Tibial nerve (tissue), 4 donors: Measurements from ENCODE around the gene TRIM28. TPM values are rescaled to one million over a fixed set of nuclear protein-coding genes. Genes with fewer than 3 reads are reported as not detected.

Experiments
- DNase-seq, 2 donors: peaks; one replicate each; pipeline ENCODE4 v3.0.0-alpha.2; 2019; ENCODE audit warnings: low spot score in 2 of 2
- H3K27ac ChIP-seq, 4 donors: fragments of 200-600 bp; sonication (generic) in 3 of 4; one replicate each; pipeline ENCODE4 v1.5.1; 2017 to 2019; ENCODE audit warnings: mild to moderate bottlenecking in 1 of 4
- H3K27me3 ChIP-seq, 2 donors: fragments of 200-600 bp; sonication (generic) in 1 of 2; one replicate each; pipeline versions ENCODE4 v1.5.1 to v1.6.0; 2017 to 2019
- H3K36me3 ChIP-seq, 3 donors: fragments of 200-600 bp; sonication (generic); one replicate each; pipeline ENCODE4 v1.5.1; 2018 to 2019
- H3K4me1 ChIP-seq, 4 donors: fragments of 200-600 bp; sonication (generic) in 3 of 4; one replicate each; pipeline ENCODE4 v1.5.1; 2017 to 2019
- H3K4me3 ChIP-seq, 4 donors: fragments of 200-600 bp; sonication (generic) in 3 of 4; one replicate each; pipeline ENCODE4 v1.5.1; 2017 to 2019; ENCODE audit warnings: mild to moderate bottlenecking in 1 of 4, moderate library complexity in 1 of 4
- H3K9me3 ChIP-seq, 4 donors: fragments of 200-600 bp; sonication (generic) in 3 of 4; one replicate each; pipeline ENCODE4 v1.5.1; 2017 to 2019
- EP300 ChIP-seq, 2 donors: sonication (generic); formaldehyde crosslinking; IDR thresholded peaks; one replicate each; pipeline ENCODE4 v1.6.1; 2017; ENCODE audit warnings: antibody characterized with exemption in 2 of 2, mild to moderate bottlenecking in 1 of 2
- POLR2A ChIP-seq, 2 donors: fragments of 450-650 bp; IDR thresholded peaks; one replicate each; pipeline ENCODE4 v1.6.1; 2017; ENCODE audit warnings: antibody characterized with exemption in 2 of 2, mild to moderate bottlenecking in 2 of 2, moderate library complexity in 2 of 2
- WGBS, 2 donors: methylation state at CpG; one replicate each; pipeline ENCODE4 v1.1.5; 2018; 5-methylcytosine and 5-hydroxymethylcytosine counted together
- total RNA-seq, 4 donors: library from RNA; depleted of rRNA; stranded (reverse); fragments of >200 nt; gene quantifications; one replicate each; pipeline ENCODE4 v1.1.0, GENCODE V29; 2016
- TF ChIP-seq, protein P1 (sequence below), 5 experiments: fragments of 200-600 bp in 3 of 5; fragments of 450-650 bp in 2 of 5; sonication (generic) in 3 of 5; IDR thresholded peaks; one replicate each; pipeline ENCODE4 v1.5.1; 2016 to 2019; ENCODE audit warnings: antibody characterized with exemption in 5 of 5, mild to moderate bottlenecking in 3 of 5, moderate library complexity in 2 of 5

TRIM28 gene
- total RNA-seq, 4 donors from 2014 or later, result 136 to 299 (median 159) TPM

DNA sequence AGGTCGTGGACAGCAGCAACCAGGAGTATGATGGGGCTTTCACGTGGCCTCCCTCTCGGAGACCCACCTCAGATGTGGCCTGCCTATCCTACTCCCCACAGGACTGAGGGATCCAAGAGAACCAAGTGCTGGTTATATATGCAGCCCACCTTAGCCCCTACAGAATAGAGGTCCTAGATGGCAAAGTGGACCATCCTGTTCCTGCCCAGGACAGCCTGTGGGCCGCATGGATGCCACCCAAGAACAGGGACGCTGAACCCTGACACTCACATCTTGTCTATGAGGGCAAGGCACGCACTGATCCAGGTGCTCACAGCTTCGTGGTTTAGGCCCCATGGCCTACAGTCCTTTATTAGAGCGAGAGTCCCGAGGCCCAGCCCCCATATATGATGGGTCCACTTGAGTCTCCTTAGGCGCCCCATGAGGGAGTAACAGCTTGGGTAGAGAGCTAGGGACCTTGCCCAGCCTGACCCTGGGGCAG is 30.6 kb upstream of the TRIM28 start:
- no peaks in the 10 kb centered on the region for H3K27me3 ChIP-seq
- H3K4me1 ChIP-seq, result peaks cover 3 to 49% (median 11%) of the 10 kb centered on the region in 4 donors
- H3K27ac ChIP-seq, result peak overlapping the region in 3 of 4 donors; percentile 62 to 74 (median 74)
- no peaks in the 10 kb centered on the region for H3K9me3 ChIP-seq
- H3K4me3 ChIP-seq, result peak overlapping the region in 1 of 4 donors; percentile 46
- DNase-seq, result no peak
- peaks cover 0 to 42% (median 12%) of the 10 kb centered on the region in 3 donors for H3K36me3 ChIP-seq
- no peak for TF ChIP-seq POLR2A (IDR thresholded peaks at IDR 0.05)
- TF ChIP-seq, protein P1, sequence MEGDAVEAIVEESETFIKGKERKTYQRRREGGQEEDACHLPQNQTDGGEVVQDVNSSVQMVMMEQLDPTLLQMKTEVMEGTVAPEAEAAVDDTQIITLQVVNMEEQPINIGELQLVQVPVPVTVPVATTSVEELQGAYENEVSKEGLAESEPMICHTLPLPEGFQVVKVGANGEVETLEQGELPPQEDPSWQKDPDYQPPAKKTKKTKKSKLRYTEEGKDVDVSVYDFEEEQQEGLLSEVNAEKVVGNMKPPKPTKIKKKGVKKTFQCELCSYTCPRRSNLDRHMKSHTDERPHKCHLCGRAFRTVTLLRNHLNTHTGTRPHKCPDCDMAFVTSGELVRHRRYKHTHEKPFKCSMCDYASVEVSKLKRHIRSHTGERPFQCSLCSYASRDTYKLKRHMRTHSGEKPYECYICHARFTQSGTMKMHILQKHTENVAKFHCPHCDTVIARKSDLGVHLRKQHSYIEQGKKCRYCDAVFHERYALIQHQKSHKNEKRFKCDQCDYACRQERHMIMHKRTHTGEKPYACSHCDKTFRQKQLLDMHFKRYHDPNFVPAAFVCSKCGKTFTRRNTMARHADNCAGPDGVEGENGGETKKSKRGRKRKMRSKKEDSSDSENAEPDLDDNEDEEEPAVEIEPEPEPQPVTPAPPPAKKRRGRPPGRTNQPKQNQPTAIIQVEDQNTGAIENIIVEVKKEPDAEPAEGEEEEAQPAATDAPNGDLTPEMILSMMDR (IDR thresholded peaks at IDR 0.05), result no peak
- no peak for TF ChIP-seq EP300 (IDR thresholded peaks at IDR 0.05)
- 82 to 85% methylated on average over 10 of the region's 10 CpGs for WGBS, 2 donors

- DNase-seq, result peak; percentile 54 to 64
- Histone ChIP-seq H3K27me3 (no peaks in the 10 kb centered on the region), H3K36me3 (peaks cover 0 to 42% (median 12%) of the 10 kb centered on the region in 3 donors), H3K4me3 (peak overlapping the region; percentile 17 to 50 (median 36)), H3K4me1 (peaks cover 3 to 56% (median 18%) of the 10 kb centered on the region in 4 donors), H3K27ac (peak overlapping the region; percentile 8 to 74 (median 68)), H3K9me3 (no peaks in the 10 kb centered on the region)
- 20 to 24% methylated on average over 62 to 65 of the region's 66 CpGs for WGBS, 2 donors
- TF ChIP-seq, protein P1 (IDR thresholded peaks at IDR 0.05), result peak; percentile 81 to 96 (median 91)
- no peak for TF ChIP-seq POLR2A (IDR thresholded peaks at IDR 0.05)
These were observed 29.9 kb upstream of the TRIM28 start for GRCh38 chr19:58513694-58514563.

GRCh38 chr19:58514564-58515022 is 29.3 kb upstream of the TRIM28 start:
- Histone ChIP-seq H3K9me3 (no peaks in the 10 kb centered on the region), H3K27ac (peak overlapping the region in 2 of 4 donors; percentile 74), H3K4me3 (peak overlapping the region; percentile 17 to 50 (median 36)), H3K36me3 (peaks cover 0 to 42% (median 12%) of the 10 kb centered on the region in 3 donors), H3K27me3 (no peaks in the 10 kb centered on the region), H3K4me1 (peaks cover 3 to 56% (median 18%) of the 10 kb centered on the region in 4 donors)
- DNase-seq, result no peak
- no peak for TF ChIP-seq POLR2A (IDR thresholded peaks at IDR 0.05)
- TF ChIP-seq, protein P1 (IDR thresholded peaks at IDR 0.05), result no peak
- TF ChIP-seq EP300 (IDR thresholded peaks at IDR 0.05), result no peak
- 73 to 90% methylated on average over 1 to 3 of the region's 3 CpGs for WGBS, 2 donors

- H3K27ac ChIP-seq, result no peak overlapping the region
- peaks cover 3 to 58% (median 19%) of the 10 kb centered on the region in 4 donors for H3K4me1 ChIP-seq
These were observed 28.6 kb upstream of the TRIM28 start for GRCh38 chr19:58515259-58515658.

More at GRCh38 chr19:58515259-58515658, 28.6 kb upstream of the TRIM28 start:
- no peak for DNase-seq
- TF ChIP-seq, protein P1 (IDR thresholded peaks at IDR 0.05), result no peak
- TF ChIP-seq EP300 (IDR thresholded peaks at IDR 0.05) (no peak), POLR2A (IDR thresholded peaks at IDR 0.05) (no peak)
- H3K9me3 ChIP-seq, result no peaks in the 10 kb centered on the region
- H3K4me3 ChIP-seq, result no peak overlapping the region
- H3K27me3 ChIP-seq, result no peaks in the 10 kb centered on the region
- peaks cover 0 to 42% (median 12%) of the 10 kb centered on the region in 3 donors for H3K36me3 ChIP-seq
- 89 to 95% methylated on average over 2 of the region's 2 CpGs for WGBS, 2 donors
